Bronchial epithelial cell (primary cell): ENCODE measurements around the gene BTN2A1. TPM values are rescaled to one million over a fixed set of nuclear protein-coding genes. Genes with fewer than 3 reads are reported as not detected.
"Not testable (repeated sequence)": the region's sequence is repeated elsewhere in the genome, so short reads cannot be mapped to it uniquely, and the experiment has no call there.

ENCODE experiments used
- DNase-seq: peaks from one replicate; pipeline ENCODE4 v3.0.0-alpha.2; 2010; ENCODE audit warnings: low read depth
- FAIRE-seq: peaks from 2 replicates; lab custom pipeline; 2011; peaks lifted over from hg19 to GRCh38; lab: Jason Lieb, UNC
- H3K27me3 ChIP-seq: 2 replicates; pipeline ENCODE4 v1.5.1; 2011; ENCODE audit warnings: low read length; ENCODE audit not compliant: control insufficient read depth, insufficient read depth
- H3K36me3 ChIP-seq: 2 replicates; pipeline ENCODE4 v1.5.1; 2011; ENCODE audit warnings: low read length; ENCODE audit not compliant: control insufficient read depth, insufficient read depth
- H3K4me3 ChIP-seq: 2 replicates; pipeline ENCODE4 v1.5.1; 2011; ENCODE audit warnings: mild to moderate bottlenecking, low read depth, low read length, control low read depth
- total RNA-seq: library from RNA; depleted of rRNA; stranded (reverse); fragments of >200 nt; gene quantifications from 2 replicates; pipeline ENCODE4 v1.2.1, GENCODE V29; 2014
- TF ChIP-seq, protein P1 (sequence below): IDR thresholded peaks from 2 replicates; pipeline ENCODE4 v1.5.1; 2011; ENCODE audit warnings: mild to moderate bottlenecking, moderate library complexity, low read length, control low read depth, inconsistent platforms; ENCODE audit not compliant: insufficient read depth, severe bottlenecking

BTN2A1 gene
- total RNA-seq, 1 donor from 2014 or later, result 5.3 TPM

DNA sequence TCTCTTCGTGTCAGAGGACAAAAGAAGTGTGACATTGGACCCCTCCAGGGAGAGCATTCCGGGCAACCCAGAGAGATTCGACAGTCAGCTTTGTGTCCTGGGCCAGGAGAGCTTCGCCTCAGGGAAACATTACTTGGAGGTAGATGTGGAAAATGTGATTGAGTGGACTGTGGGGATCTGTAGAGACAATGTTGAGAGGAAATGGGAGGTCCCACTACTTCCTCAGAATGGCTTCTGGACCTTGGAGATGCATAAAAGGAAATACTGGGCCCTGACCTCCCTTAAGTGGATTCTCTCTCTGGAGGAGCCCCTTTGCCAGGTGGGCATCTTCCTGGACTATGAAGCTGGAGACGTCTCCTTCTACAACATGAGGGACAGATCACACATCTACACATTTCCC, 27.0 kb upstream of the BTN2A1 start:
- FAIRE-seq (no peak), DNase-seq (no peak)
- no peak overlapping the region for H3K4me3 ChIP-seq
- no peaks in the 10 kb centered on the region for H3K27me3 ChIP-seq
- TF ChIP-seq, protein P1, sequence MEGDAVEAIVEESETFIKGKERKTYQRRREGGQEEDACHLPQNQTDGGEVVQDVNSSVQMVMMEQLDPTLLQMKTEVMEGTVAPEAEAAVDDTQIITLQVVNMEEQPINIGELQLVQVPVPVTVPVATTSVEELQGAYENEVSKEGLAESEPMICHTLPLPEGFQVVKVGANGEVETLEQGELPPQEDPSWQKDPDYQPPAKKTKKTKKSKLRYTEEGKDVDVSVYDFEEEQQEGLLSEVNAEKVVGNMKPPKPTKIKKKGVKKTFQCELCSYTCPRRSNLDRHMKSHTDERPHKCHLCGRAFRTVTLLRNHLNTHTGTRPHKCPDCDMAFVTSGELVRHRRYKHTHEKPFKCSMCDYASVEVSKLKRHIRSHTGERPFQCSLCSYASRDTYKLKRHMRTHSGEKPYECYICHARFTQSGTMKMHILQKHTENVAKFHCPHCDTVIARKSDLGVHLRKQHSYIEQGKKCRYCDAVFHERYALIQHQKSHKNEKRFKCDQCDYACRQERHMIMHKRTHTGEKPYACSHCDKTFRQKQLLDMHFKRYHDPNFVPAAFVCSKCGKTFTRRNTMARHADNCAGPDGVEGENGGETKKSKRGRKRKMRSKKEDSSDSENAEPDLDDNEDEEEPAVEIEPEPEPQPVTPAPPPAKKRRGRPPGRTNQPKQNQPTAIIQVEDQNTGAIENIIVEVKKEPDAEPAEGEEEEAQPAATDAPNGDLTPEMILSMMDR, result no peak
- peaks cover 1% of the 10 kb centered on the region for H3K36me3 ChIP-seq

- FAIRE-seq, result peak; percentile 40
- TF ChIP-seq, protein P1, result no peak
These were observed 26.2 kb upstream of the BTN2A1 start for GRCh38 chr6:26431258-26432172.

GRCh38 chr6:26432627-26433201, 25.0 kb upstream of the BTN2A1 start:
- FAIRE-seq (no peak), DNase-seq (no peak)

More at GRCh38 chr6:26431258-26432172, 26.2 kb upstream of the BTN2A1 start:
- no peak overlapping the region for H3K4me3 ChIP-seq
- DNase-seq, result no peak
- H3K36me3 ChIP-seq, result peaks cover 1% of the 10 kb centered on the region
- H3K27me3 ChIP-seq, result no peaks in the 10 kb centered on the region

DNA sequence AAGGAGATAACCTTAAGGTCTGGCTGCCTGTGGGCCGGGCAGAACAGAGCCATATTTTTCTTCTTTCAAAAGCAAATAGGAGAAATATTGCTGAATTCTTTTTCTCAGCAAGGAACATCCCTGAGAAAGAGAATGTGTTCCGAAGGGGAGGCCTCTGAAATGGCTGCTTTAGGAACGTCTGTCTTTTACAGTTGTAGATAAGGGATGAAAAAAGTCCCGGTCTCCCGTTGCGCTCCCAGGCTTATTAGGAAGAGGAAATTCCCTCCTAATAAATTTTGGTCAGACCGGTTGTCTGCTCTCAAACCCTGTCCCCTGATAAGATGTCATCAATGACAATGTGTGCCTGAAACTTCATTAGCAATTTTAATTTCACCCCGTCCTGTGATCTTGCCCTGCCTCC, 24.1 kb upstream of the BTN2A1 start:
- DNase-seq, H3K4me3 ChIP-seq, FAIRE-seq: not testable (repeated sequence)

More at GRCh38 chr6:26432627-26433201, 25.0 kb upstream of the BTN2A1 start:
- H3K4me3 ChIP-seq, result no peak overlapping the region
- TF ChIP-seq, protein P1, result no peak
- no peaks in the 10 kb centered on the region for H3K27me3 ChIP-seq
- peaks cover 1% of the 10 kb centered on the region for H3K36me3 ChIP-seq

GRCh38 chr6:26436018-26436417, 21.7 kb upstream of the BTN2A1 start:
- no peak for FAIRE-seq
- H3K4me3 ChIP-seq, result no peak overlapping the region
- no peak for DNase-seq
- H3K36me3 ChIP-seq, result no peaks in the 10 kb centered on the region
- H3K27me3 ChIP-seq, result no peaks in the 10 kb centered on the region
- TF ChIP-seq, protein P1, result no peak

More for the DNA sequence above, 24.1 kb upstream of the BTN2A1 start:
- H3K36me3 ChIP-seq, H3K27me3 ChIP-seq: not testable (repeated sequence)

- TF ChIP-seq, protein P1, result no peak
- Histone ChIP-seq H3K27me3 (no peaks in the 10 kb centered on the region), H3K4me3 (no peak overlapping the region), H3K36me3 (no peaks in the 10 kb centered on the region)
- FAIRE-seq (no peak), DNase-seq (no peak)
These were observed 20.2 kb upstream of the BTN2A1 start for GRCh38 chr6:26437550-26437949.
